ENCODE results near the gene ANO10. TPM values are rescaled to one million over a fixed set of nuclear protein-coding genes. Genes with fewer than 3 reads are reported as not detected.

The ANO10 gene
- total RNA-seq, 1 donor from 2014 or later = 57.3 TPM

GRCh38 chr3:43405888-43406642 is 215.7 kb downstream of the ANO10 start:
- TF ChIP-seq CTCF (IDR thresholded peaks at IDR 0.05; ENCODE audit: insufficient read depth, low read length, poor library complexity, severe bottlenecking) = no peak
- no peak overlapping the region for H3K4me3 ChIP-seq (ENCODE audit: low read depth, low read length)

GRCh38 chr3:43400781-43401730 is 220.8 kb downstream of the ANO10 start:
- no peaks in the 10 kb centered on the region for H3K36me3 ChIP-seq (ENCODE audit: control insufficient read depth, insufficient read depth, low read length)
- no peak for TF ChIP-seq CTCF (IDR thresholded peaks at IDR 0.05; ENCODE audit: insufficient read depth, low read length, poor library complexity, severe bottlenecking)
- no peaks in the 10 kb centered on the region for H3K27me3 ChIP-seq (ENCODE audit: control insufficient read depth, insufficient read depth, low read length)
- H3K4me3 ChIP-seq (ENCODE audit: low read depth, low read length) = no peak overlapping the region
- DNase-seq (ENCODE audit: low read depth) = no peak

More at GRCh38 chr3:43405888-43406642, 215.7 kb downstream of the ANO10 start:
- Histone ChIP-seq H3K36me3 (ENCODE audit: control insufficient read depth, insufficient read depth, low read length) (no peaks in the 10 kb centered on the region), H3K27me3 (ENCODE audit: control insufficient read depth, insufficient read depth, low read length) (no peaks in the 10 kb centered on the region)
- no peak for DNase-seq (ENCODE audit: low read depth)

GRCh38 chr3:43400167-43400566 is 221.6 kb downstream of the ANO10 start:
- H3K4me3 ChIP-seq (ENCODE audit: low read depth, low read length) = no peak overlapping the region
- TF ChIP-seq CTCF (IDR thresholded peaks at IDR 0.05; ENCODE audit: insufficient read depth, low read length, poor library complexity, severe bottlenecking) = no peak
- DNase-seq (ENCODE audit: low read depth) = no peak
- no peaks in the 10 kb centered on the region for H3K36me3 ChIP-seq (ENCODE audit: control insufficient read depth, insufficient read depth, low read length)
- no peaks in the 10 kb centered on the region for H3K27me3 ChIP-seq (ENCODE audit: control insufficient read depth, insufficient read depth, low read length)

- no peak for TF ChIP-seq CTCF (IDR thresholded peaks at IDR 0.05; ENCODE audit: insufficient read depth, low read length, poor library complexity, severe bottlenecking)
- Histone ChIP-seq H3K27me3 (ENCODE audit: control insufficient read depth, insufficient read depth, low read length) (no peaks in the 10 kb centered on the region), H3K4me3 (ENCODE audit: low read depth, low read length) (no peak overlapping the region), H3K36me3 (ENCODE audit: control insufficient read depth, insufficient read depth, low read length) (no peaks in the 10 kb centered on the region)
- no peak for DNase-seq (ENCODE audit: low read depth)
Measured at GRCh38 chr3:43399034-43399433, 222.8 kb downstream of the ANO10 start.

GRCh38 chr3:43394041-43394554 is 227.7 kb downstream of the ANO10 start:
- DNase-seq (ENCODE audit: low read depth) = no peak
- Histone ChIP-seq H3K4me3 (ENCODE audit: low read depth, low read length) (no peak overlapping the region), H3K36me3 (ENCODE audit: control insufficient read depth, insufficient read depth, low read length) (no peaks in the 10 kb centered on the region), H3K27me3 (ENCODE audit: control insufficient read depth, insufficient read depth, low read length) (no peaks in the 10 kb centered on the region)
- no peak for TF ChIP-seq CTCF (IDR thresholded peaks at IDR 0.05; ENCODE audit: insufficient read depth, low read length, poor library complexity, severe bottlenecking)
